Thoracic aorta (tissue), 2 donors: ENCODE data around the gene PTGDR2. TPM values are rescaled to one million over a fixed set of nuclear protein-coding genes. Genes with fewer than 3 reads are reported as not detected.

Experiments used
- ATAC-seq: fragments of 150-250 bp; one replicate; pipeline ENCODE4 v1.8.0; 2017; ENCODE audit warnings: low read depth; ENCODE audit not compliant: insufficient number of reproducible peaks, low FRiP score
- DNase-seq: peaks from one replicate; pipeline ENCODE4 v3.0.0-alpha.2; 2020; ENCODE audit warnings: low spot score
- H3K27ac ChIP-seq, 2 donors: fragments of 200-600 bp; sonication (generic); 1 replicate in 1 of 2; 2 replicates in 1 of 2; pipeline ENCODE4 v1.5.1; 2016; ENCODE audit warnings: mild to moderate bottlenecking in 2 of 2, moderate library complexity in 2 of 2
- H3K27me3 ChIP-seq: fragments of 200-600 bp; sonication (generic); replicated peaks from 2 replicates; pipeline ENCODE4 v1.6.0; 2016; ENCODE audit warnings: mild to moderate bottlenecking; ENCODE audit not compliant: insufficient read depth
- H3K36me3 ChIP-seq: fragments of 200-600 bp; sonication (generic); one replicate; pipeline ENCODE4 v1.5.1; 2016
- H3K4me1 ChIP-seq, 2 donors: fragments of 200-600 bp; sonication (generic); 1 replicate in 1 of 2; 2 replicates in 1 of 2; pipeline versions ENCODE4 v1.5.1 to v1.6.0; 2016; ENCODE audit warnings: low read depth in 2 of 2, mild to moderate bottlenecking in 1 of 2; ENCODE audit not compliant: control insufficient read depth in 1 of 2
- H3K4me3 ChIP-seq: fragments of 200-600 bp; sonication (generic); 2 replicates; pipeline ENCODE4 v1.5.1; 2016; ENCODE audit warnings: mild to moderate bottlenecking
- H3K9me3 ChIP-seq: fragments of 200-600 bp; sonication (generic); 2 replicates; pipeline ENCODE4 v1.5.1; 2016
- total RNA-seq, 2 donors: library from RNA; depleted of rRNA; stranded (reverse); fragments of >200 nt; gene quantifications; one replicate each; pipeline versions ENCODE4 v1.1.0 to v1.2.3, GENCODE V29; 2016
- TF ChIP-seq, protein P1 (sequence below): fragments of 200-600 bp; sonication (generic); IDR thresholded peaks from one replicate; pipeline ENCODE4 v1.5.1; 2019; ENCODE audit warnings: antibody characterized with exemption

Gene PTGDR2
- total RNA-seq, 2 donors from 2014 or later = 0.21 to 0.68 TPM

DNA sequence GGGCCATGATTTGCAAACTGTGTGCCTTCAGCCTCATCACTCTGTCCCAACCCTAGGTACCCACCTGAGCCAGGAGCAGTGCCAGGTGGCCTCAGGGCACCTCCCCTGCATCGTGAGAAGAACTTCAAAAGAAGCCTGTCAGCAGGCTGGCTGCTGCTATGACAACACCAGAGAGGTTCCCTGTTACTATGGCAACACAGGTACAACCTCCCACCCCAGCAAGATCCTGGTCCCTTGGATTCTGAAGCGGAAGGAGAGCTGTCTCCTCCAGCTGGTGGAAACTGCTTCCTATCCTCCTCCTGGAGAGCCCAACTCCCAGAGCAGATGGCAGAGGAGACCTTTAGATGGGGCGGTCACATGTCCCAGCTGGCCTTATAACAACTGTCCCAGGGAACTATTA, 14.5 kb upstream of the PTGDR2 start:
- Histone ChIP-seq H3K27me3 (no peaks in the 10 kb centered on the region), H3K27ac (no peak overlapping the region), H3K9me3 (no peaks in the 10 kb centered on the region), H3K36me3 (no peaks in the 10 kb centered on the region), H3K4me1 (peaks cover 0 to 11% of the 10 kb centered on the region in 2 donors), H3K4me3 (no peak overlapping the region)
- ATAC-seq (no peak), DNase-seq (no peak)
- TF ChIP-seq, protein P1, sequence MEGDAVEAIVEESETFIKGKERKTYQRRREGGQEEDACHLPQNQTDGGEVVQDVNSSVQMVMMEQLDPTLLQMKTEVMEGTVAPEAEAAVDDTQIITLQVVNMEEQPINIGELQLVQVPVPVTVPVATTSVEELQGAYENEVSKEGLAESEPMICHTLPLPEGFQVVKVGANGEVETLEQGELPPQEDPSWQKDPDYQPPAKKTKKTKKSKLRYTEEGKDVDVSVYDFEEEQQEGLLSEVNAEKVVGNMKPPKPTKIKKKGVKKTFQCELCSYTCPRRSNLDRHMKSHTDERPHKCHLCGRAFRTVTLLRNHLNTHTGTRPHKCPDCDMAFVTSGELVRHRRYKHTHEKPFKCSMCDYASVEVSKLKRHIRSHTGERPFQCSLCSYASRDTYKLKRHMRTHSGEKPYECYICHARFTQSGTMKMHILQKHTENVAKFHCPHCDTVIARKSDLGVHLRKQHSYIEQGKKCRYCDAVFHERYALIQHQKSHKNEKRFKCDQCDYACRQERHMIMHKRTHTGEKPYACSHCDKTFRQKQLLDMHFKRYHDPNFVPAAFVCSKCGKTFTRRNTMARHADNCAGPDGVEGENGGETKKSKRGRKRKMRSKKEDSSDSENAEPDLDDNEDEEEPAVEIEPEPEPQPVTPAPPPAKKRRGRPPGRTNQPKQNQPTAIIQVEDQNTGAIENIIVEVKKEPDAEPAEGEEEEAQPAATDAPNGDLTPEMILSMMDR = no peak

DNA sequence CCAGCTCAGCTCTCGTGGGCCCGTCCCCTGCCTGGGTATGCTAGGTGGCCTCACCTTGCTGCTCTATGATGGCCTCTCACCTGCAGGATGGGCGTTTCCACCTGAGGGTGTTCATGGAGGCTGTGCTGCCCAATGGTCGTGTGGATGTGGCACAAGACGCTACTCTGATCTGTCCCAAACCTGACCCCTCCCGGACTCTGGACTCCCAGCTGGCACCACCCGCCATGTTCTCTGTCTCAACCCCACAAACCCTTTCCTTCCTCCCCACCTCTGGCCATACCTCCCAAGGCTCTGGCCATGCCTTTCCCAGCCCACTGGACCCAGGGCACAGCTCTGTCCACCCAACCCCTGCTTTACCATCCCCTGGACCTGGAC, 13.7 kb upstream of the PTGDR2 start:
- TF ChIP-seq, protein P1 = no peak
- ATAC-seq (no peak), DNase-seq (no peak)
- no peaks in the 10 kb centered on the region for H3K36me3 ChIP-seq
- no peak overlapping the region for H3K4me3 ChIP-seq
- peaks cover 0 to 11% of the 10 kb centered on the region in 2 donors for H3K4me1 ChIP-seq
- H3K27ac ChIP-seq = no peak overlapping the region
- H3K9me3 ChIP-seq = no peaks in the 10 kb centered on the region
- no peaks in the 10 kb centered on the region for H3K27me3 ChIP-seq

DNA sequence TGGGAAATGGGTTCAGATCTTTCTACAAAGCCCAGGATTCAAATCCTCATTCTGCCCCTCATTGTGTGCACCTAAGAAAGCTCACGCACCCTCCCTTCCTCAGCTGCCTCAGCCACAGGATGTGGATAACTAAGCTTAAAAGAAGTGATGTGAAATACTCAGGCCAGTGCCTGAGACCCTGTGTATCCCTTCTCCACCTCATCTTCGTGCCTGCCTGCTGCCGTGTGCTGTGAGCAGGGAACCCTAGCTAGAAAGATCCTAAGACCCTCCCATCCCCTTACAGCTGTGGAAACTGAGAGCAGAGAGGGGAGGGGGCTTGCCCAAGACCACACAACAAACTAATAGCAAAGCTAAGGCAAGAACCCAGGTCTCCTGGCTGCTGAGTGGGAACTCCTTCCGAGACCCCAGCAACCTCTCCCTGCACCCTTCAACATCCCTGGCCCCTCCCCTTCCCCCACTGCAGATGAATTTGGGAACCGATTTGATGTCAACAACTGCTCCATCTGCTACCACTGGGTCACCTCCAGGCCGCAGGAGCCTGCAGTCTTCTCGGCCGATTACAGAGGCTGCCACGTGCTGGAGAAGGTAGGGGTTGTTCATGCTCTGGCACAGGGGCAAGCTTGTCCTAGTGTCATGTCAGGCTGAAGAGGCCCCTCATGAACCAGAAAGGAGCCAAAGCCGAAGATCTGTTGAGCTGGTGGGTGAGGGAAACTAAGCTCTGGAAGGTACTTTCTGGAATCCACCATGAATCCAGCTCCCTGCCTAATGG, 13.1 kb upstream of the PTGDR2 start:
- ATAC-seq (no peak), DNase-seq (no peak)
- Histone ChIP-seq H3K4me1 (peaks cover 0 to 11% of the 10 kb centered on the region in 2 donors), H3K36me3 (no peaks in the 10 kb centered on the region), H3K4me3 (no peak overlapping the region), H3K9me3 (no peaks in the 10 kb centered on the region), H3K27ac (no peak overlapping the region), H3K27me3 (no peaks in the 10 kb centered on the region)
- TF ChIP-seq, protein P1 = no peak

DNA sequence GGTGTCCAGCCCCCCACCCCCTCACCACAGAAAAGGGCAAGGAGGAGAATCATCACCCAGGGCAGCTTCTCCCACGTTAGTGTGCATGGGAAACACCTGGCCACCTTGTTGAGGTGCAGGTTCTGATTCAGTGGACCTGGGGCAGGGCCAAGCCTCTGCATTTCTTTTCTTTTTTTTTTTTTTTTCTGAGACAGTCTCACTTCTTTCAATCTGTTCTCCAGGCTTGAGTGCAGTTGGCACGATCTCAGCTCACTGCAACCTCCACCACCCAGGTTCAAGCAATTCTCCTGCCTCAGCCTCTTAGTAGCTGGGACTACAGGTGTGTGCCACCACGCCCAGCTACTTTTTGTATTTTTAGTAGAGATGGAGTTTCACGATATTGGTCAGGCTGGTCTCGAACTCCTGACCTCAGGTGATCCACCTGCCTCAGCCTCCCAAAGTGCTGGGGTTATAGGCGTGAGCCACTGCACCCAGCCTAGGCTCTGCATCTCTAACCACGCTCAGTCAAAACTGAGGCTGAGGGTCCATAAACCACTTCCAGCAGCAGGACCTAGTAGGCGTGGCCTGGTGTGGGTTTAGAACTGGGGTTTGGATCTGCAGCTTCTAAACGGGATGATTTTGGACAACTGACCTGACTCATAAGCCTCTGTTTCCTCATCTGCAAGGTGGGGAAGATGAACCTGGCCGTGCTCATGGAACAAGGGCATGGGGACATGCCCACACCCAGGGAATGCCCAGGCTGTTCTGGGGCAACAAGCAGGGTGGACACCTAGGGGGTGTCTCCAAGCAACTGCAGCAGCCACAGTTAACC, 12.3 kb upstream of the PTGDR2 start:
- peaks cover 0 to 11% of the 10 kb centered on the region in 2 donors for H3K4me1 ChIP-seq
- no peak overlapping the region for H3K27ac ChIP-seq
- no peak overlapping the region for H3K4me3 ChIP-seq
- ATAC-seq = no peak
- no peaks in the 10 kb centered on the region for H3K9me3 ChIP-seq
- H3K36me3 ChIP-seq = no peaks in the 10 kb centered on the region
- no peak for DNase-seq
- H3K27me3 ChIP-seq = no peaks in the 10 kb centered on the region
- TF ChIP-seq, protein P1 = no peak
